Transverse colon (tissue), 4 donors: ENCODE data around the gene EFEMP1. TPM values are rescaled to one million over a fixed set of nuclear protein-coding genes. Genes with fewer than 3 reads are reported as not detected.

Source experiments
- DNase-seq: peaks from one replicate; pipeline ENCODE4 v3.0.0-alpha.2; 2019
- H3K27ac ChIP-seq, 4 donors: fragments of 200-600 bp; sonication (generic); 2 replicates each; pipeline ENCODE4 v1.5.1; 2016 to 2018; ENCODE audit warnings: inconsistent platforms in 4 of 4
- H3K27me3 ChIP-seq: fragments of 200-600 bp; sonication (generic); 2 replicates; pipeline ENCODE4 v1.5.1; 2017; ENCODE audit warnings: inconsistent platforms
- H3K36me3 ChIP-seq, 4 donors: fragments of 200-600 bp; sonication (generic); 2 replicates each; pipeline ENCODE4 v1.5.1; 2017 to 2019; ENCODE audit warnings: inconsistent platforms in 4 of 4
- H3K4me1 ChIP-seq, 4 donors: fragments of 200-600 bp; sonication (generic); 2 replicates each; pipeline ENCODE4 v1.5.1; 2017 to 2020; ENCODE audit warnings: inconsistent platforms in 4 of 4
- H3K4me3 ChIP-seq, 4 donors: fragments of 200-600 bp; sonication (generic); 1 replicate in 1 of 4; 2 replicates in 3 of 4; pipeline versions ENCODE4 v1.5.1 to v1.6.1; 2017 to 2019; ENCODE audit warnings: inconsistent platforms in 4 of 4
- H3K9me3 ChIP-seq, 2 donors: fragments of 200-600 bp; sonication (generic); 2 replicates each; pipeline ENCODE4 v1.5.1; 2017 to 2019; ENCODE audit warnings: inconsistent platforms in 2 of 2
- CTCF ChIP-seq, 5 experiments: fragments of 200-600 bp in 3 of 5; fragments of 450-650 bp in 2 of 5; sonication (generic) in 3 of 5; IDR thresholded peaks; 1 replicate in 2 of 5; 2 replicates in 3 of 5; pipeline ENCODE4 v1.5.1; 2016 to 2017; ENCODE audit warnings: antibody characterized with exemption in 5 of 5, inconsistent platforms in 3 of 5, mild to moderate bottlenecking in 2 of 5, moderate library complexity in 1 of 5
- EP300 ChIP-seq: sonication (generic); formaldehyde crosslinking; IDR thresholded peaks from one replicate; pipeline ENCODE4 v1.6.1; 2017; ENCODE audit warnings: antibody characterized with exemption, low read depth
- POLR2A ChIP-seq: fragments of 450-650 bp; IDR thresholded peaks from one replicate; pipeline ENCODE4 v1.6.1; 2016; ENCODE audit warnings: antibody characterized with exemption, mild to moderate bottlenecking, moderate library complexity
- POLR2AphosphoS5 ChIP-seq, 3 donors: sonication (generic); formaldehyde crosslinking; IDR thresholded peaks; one replicate each; pipeline ENCODE4 v1.6.1; 2016; ENCODE audit warnings: antibody characterized with exemption in 3 of 3
- WGBS, 2 donors: methylation state at CpG; one replicate each; pipeline ENCODE4 v1.1.5; 2018; ENCODE audit warnings: low coverage in 1 of 2; 5-methylcytosine and 5-hydroxymethylcytosine counted together
- in situ Hi-C, 4 donors: fragments of 200-750 bp; cut with MboI; loops; one replicate each; pipeline versions ENCODE4 v1.15.0 to v1.15.1; 2017; ENCODE audit warnings: low sequenced_read_pairs in 3 of 4, low pct_ligation_motif_present in 1 of 4, low pct_unique_long_range_greater_than_20kb in 1 of 4
- intact Hi-C: fragments of 100-400 bp; cut with DNase I; formaldehyde crosslinking; loops from one replicate; pipeline ENCODE4 v1.15.1; 2023; ENCODE audit warnings: low total_unique reads
- total RNA-seq, 4 donors: library from RNA; depleted of rRNA; stranded (reverse); fragments of >200 nt; gene quantifications; one replicate each; pipeline ENCODE4 v1.1.0, GENCODE V29; 2016

The EFEMP1 gene
- total RNA-seq, 4 donors from 2014 or later: 12.0 to 34.8 (median 26.5) TPM

GRCh38 chr2:55843096-55843993 is 80.2 kb downstream of the EFEMP1 start:
- 22 to 29% methylated on average over 3 to 6 of the region's 6 CpGs for WGBS, 2 donors
- intact Hi-C loops (no loop called here), in situ Hi-C loops (no loop called here)
- TF ChIP-seq CTCF (IDR thresholded peaks at IDR 0.05): no peak
- TF ChIP-seq EP300: no peak
- peak in 1 of 3 donors; percentile 57 for TF ChIP-seq POLR2AphosphoS5 (IDR thresholded peaks at IDR 0.05)
- no peak for TF ChIP-seq POLR2A
- Histone ChIP-seq H3K36me3 (no peaks in the 10 kb centered on the region), H3K27ac (peak overlapping the region; percentile 54 to 67 (median 64)), H3K4me3 (no peak overlapping the region), H3K9me3 (no peaks in the 10 kb centered on the region), H3K4me1 (peaks cover 4 to 35% (median 13%) of the 10 kb centered on the region in 4 donors), H3K27me3 (no peaks in the 10 kb centered on the region)
- peak; percentile 43 for DNase-seq

DNA sequence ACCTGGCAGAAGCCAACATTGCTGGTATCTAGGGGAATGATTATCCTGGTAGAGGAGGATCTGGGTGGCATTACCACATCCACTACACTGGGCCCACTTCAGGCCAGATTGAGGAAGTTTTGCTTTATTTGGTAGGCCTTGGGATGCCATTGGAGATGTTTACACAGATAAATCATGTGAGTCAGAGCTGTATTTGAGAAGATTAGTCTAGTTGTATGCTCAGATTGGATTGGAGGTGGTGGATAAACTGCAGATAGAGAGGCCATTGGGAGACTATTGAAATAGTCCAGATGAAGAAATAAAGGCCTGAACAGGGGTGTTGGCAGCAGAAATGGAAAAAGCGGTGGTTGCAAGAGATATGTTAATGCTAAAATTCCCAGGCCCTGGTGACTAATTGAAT is 81.5 kb downstream of the EFEMP1 start:
- TF ChIP-seq EP300 (no peak), POLR2A (no peak), POLR2AphosphoS5 (IDR thresholded peaks at IDR 0.05) (no peak), CTCF (IDR thresholded peaks at IDR 0.05) (no peak)
- H3K36me3 ChIP-seq: no peaks in the 10 kb centered on the region
- DNase-seq: no peak
- no peak overlapping the region for H3K4me3 ChIP-seq
- intact Hi-C loops: no loop called here
- WGBS, 2 donors: 80 to 100% methylated on average over 1 of the region's 1 CpG
- in situ Hi-C loops: no loop called here
- no peak overlapping the region for H3K27ac ChIP-seq
- H3K4me1 ChIP-seq: peaks cover 4 to 35% (median 13%) of the 10 kb centered on the region in 4 donors
- no peaks in the 10 kb centered on the region for H3K27me3 ChIP-seq
- no peaks in the 10 kb centered on the region for H3K9me3 ChIP-seq

DNA sequence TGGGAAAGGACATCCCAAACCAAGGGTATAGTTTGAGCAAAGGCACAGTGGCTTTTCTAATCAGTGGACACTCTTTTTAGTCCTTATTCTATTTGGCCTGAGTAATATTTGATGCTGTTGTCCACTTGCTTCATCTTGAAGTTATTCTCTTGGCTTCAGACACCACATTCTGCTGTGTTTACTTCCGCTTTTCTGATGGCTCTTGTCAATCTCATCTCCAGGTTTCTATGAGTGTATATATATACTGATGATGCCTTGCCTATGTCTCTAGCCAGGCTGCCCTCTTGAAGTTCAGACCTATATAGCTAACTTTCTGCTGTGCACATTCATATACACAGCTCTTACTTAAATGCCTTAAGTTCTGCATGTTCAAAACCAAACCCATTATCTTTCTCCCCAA is 83.1 kb downstream of the EFEMP1 start:
- Histone ChIP-seq H3K9me3 (no peaks in the 10 kb centered on the region), H3K4me1 (peaks cover 4 to 35% (median 13%) of the 10 kb centered on the region in 4 donors), H3K4me3 (no peak overlapping the region), H3K27ac (no peak overlapping the region), H3K36me3 (no peaks in the 10 kb centered on the region), H3K27me3 (no peaks in the 10 kb centered on the region)
- 88 to 95% methylated on average over 1 of the region's 1 CpG for WGBS, 2 donors
- intact Hi-C loops: no loop called here
- TF ChIP-seq EP300 (no peak), POLR2A (no peak), CTCF (IDR thresholded peaks at IDR 0.05) (no peak), POLR2AphosphoS5 (IDR thresholded peaks at IDR 0.05) (no peak)
- in situ Hi-C loops: no loop called here
- DNase-seq: no peak

GRCh38 chr2:55839182-55839819 is 84.3 kb downstream of the EFEMP1 start:
- Histone ChIP-seq H3K4me1 (peaks cover 4 to 35% (median 13%) of the 10 kb centered on the region in 4 donors), H3K9me3 (no peaks in the 10 kb centered on the region), H3K27me3 (no peaks in the 10 kb centered on the region), H3K4me3 (no peak overlapping the region), H3K27ac (no peak overlapping the region), H3K36me3 (no peaks in the 10 kb centered on the region)
- intact Hi-C loops: no loop called here
- no peak for DNase-seq
- WGBS, 2 donors: 33 to 54% methylated on average over 4 to 7 of the region's 7 CpGs
- TF ChIP-seq EP300: no peak
- no peak for TF ChIP-seq CTCF (IDR thresholded peaks at IDR 0.05)
- no peak for TF ChIP-seq POLR2AphosphoS5 (IDR thresholded peaks at IDR 0.05)
- no peak for TF ChIP-seq POLR2A
- in situ Hi-C loops: no loop called here
